Spleen (tissue), 11 donors: Measurements from ENCODE around the gene DAB1. TPM values are rescaled to one million over a fixed set of nuclear protein-coding genes. Genes with fewer than 3 reads are reported as not detected.

ENCODE experiments used
- DNase-seq: peaks from one replicate; pipeline ENCODE4 v3.0.0-alpha.2; 2020
- H3K27ac ChIP-seq, 8 donors: fragments of 200-600 bp; sonication (generic) in 7 of 8; 1 replicate in 4 of 8; 2 replicates in 4 of 8; pipeline versions ENCODE4 v1.5.0 to v1.8.0; 2016 to 2021; ENCODE audit warnings: inconsistent platforms in 4 of 8, mild to moderate bottlenecking in 4 of 8, moderate library complexity in 1 of 8
- H3K27me3 ChIP-seq, 7 donors: fragments of 200-600 bp; sonication (generic) in 6 of 7; replicated peaks in 1 of 7; 1 replicate in 4 of 7; 2 replicates in 3 of 7; pipeline versions ENCODE4 v1.5.0 to v1.8.0; 2016 to 2021; ENCODE audit warnings: inconsistent platforms in 3 of 7, mild to moderate bottlenecking in 1 of 7
- H3K36me3 ChIP-seq, 6 donors: fragments of 200-600 bp; sonication (generic) in 5 of 6; 1 replicate in 4 of 6; 2 replicates in 2 of 6; pipeline versions ENCODE4 v1.5.0 to v1.8.0; 2016 to 2021; ENCODE audit warnings: inconsistent platforms in 2 of 6
- H3K4me1 ChIP-seq, 6 donors: fragments of 200-600 bp; sonication (generic) in 5 of 6; 1 replicate in 3 of 6; 2 replicates in 3 of 6; pipeline versions ENCODE4 v1.5.0 to v1.8.0; 2016 to 2021; ENCODE audit warnings: inconsistent platforms in 3 of 6
- H3K4me3 ChIP-seq, 8 donors: fragments of 200-600 bp; sonication (generic) in 7 of 8; 1 replicate in 4 of 8; 2 replicates in 4 of 8; pipeline versions ENCODE4 v1.5.0 to v1.8.0; 2016 to 2021; ENCODE audit warnings: inconsistent platforms in 4 of 8, mild to moderate bottlenecking in 4 of 8, moderate library complexity in 2 of 8
- H3K9me3 ChIP-seq, 8 donors: fragments of 200-600 bp; sonication (generic) in 7 of 8; 1 replicate in 4 of 8; 2 replicates in 4 of 8; pipeline versions ENCODE4 v1.5.0 to v1.8.0; 2016 to 2021; ENCODE audit warnings: inconsistent platforms in 4 of 8
- CTCF ChIP-seq, 11 experiments: fragments of 200-600 bp in 7 of 11; fragments of 450-650 bp in 4 of 11; sonication (generic) in 4 of 11; IDR thresholded peaks in 8 of 11; conservative IDR thresholded peaks in 3 of 11; 1 replicate in 7 of 11; 2 replicates in 4 of 11; pipeline versions ENCODE4 v1.4.0 to v1.8.0; 2016 to 2021; ENCODE audit warnings: antibody characterized with exemption in 11 of 11, inconsistent platforms in 4 of 11, mild to moderate bottlenecking in 1 of 11
- POLR2A ChIP-seq, 3 donors: fragments of 450-650 bp; IDR thresholded peaks; one replicate each; pipeline ENCODE4 v1.5.1; 2017; ENCODE audit warnings: antibody characterized with exemption in 3 of 3, mild to moderate bottlenecking in 1 of 3
- POLR2AphosphoS5 ChIP-seq, 3 donors: sonication (generic); formaldehyde crosslinking; IDR thresholded peaks; one replicate each; pipeline ENCODE4 v1.5.1; 2017; ENCODE audit warnings: antibody characterized with exemption in 3 of 3
- WGBS, 5 donors: extraction: QIAGEN DNeasy Blood & Tissue Kit in 3 of 5; methylation state at CpG; one replicate each; pipeline versions ENCODE4 v1.1.5 to v1.1.7; 2013 to 2018; 5-methylcytosine and 5-hydroxymethylcytosine counted together
- intact Hi-C: fragments of 100-400 bp; cut with DNase I; formaldehyde crosslinking; loops from one replicate; pipeline ENCODE4 v1.15.0; 2023; ENCODE audit warnings: low total_unique reads
- polyA plus RNA-seq, 3 donors: library from polyadenylated mRNA; stranded (reverse); fragments of 200-250 nt; gene quantifications; one replicate each; pipeline ENCODE4 v1.2.1, GENCODE V29; 2013
- total RNA-seq, 7 donors: library from RNA; depleted of rRNA in 3 of 7; stranded (reverse); fragments of >200 nt in 3 of 7; fragmentation: NEBNext Ultra II Directional in 4 of 7; extraction: Animal tissue kit (Norgen Biotek cat#: 25700) in 4 of 7; gene quantifications; one replicate each; pipeline versions ENCODE4 v1.1.0 to v1.2.1, GENCODE V29; 2016 to 2021
- donor health status: healthy with polysubstance abuse.
- donor health status: DM: no; HTN: no; CAD: no; lungs with moderate emphysema.
- donor health status: DM: no; HTN: no; CAD: no.
- donor health status: Bipolar disorder and iron deficiency.
- donor health status: healthy.
- donor health status: DM: no; HTN: no; CAD: no.
- donor health status: DM: yes; HTN: yes; CAD: no.

Gene DAB1
- total and polyA plus RNA-seq, 10 donors = 0.03 to 0.70 (median 0.26) TPM; not detected in 1

DNA sequence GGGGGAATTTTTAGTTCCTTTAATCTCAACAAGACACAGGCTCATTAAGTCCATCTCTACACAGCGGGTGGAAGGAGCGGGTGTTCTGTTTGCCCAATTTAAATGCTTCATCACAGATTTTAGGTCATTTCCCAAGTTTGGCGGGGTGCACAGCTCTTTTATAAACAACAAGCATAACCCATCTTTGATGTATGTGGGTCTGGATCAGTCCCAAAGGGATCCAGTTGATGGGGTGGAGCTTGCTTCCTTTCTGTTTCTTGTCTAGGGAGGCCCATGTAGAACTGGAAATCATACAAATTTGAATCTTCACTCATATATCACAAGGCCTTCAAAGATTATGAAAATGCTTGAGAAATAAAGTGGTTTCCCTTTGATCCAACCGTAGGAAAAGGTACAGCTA, 317.6 kb downstream of the DAB1 start:
- 84 to 91% (median 85%) methylated on average over 4 of the region's 4 CpGs for WGBS, 5 donors
- DNase-seq = no peak
- TF ChIP-seq CTCF (IDR thresholded peaks at IDR 0.05 in 8 of 11, conservative IDR thresholded peaks at IDR 0.05 in 3 of 11) = no peak
- no peak for TF ChIP-seq POLR2AphosphoS5 (IDR thresholded peaks at IDR 0.05)
- no peak for TF ChIP-seq POLR2A (IDR thresholded peaks at IDR 0.05)

GRCh38 chr1:57102561-57103326, 321.1 kb downstream of the DAB1 start:
- intact Hi-C loops = no loop called here
- no peaks in the 10 kb centered on the region for H3K27me3 ChIP-seq
- no peak for TF ChIP-seq POLR2AphosphoS5 (IDR thresholded peaks at IDR 0.05)
- no peak for TF ChIP-seq CTCF (IDR thresholded peaks at IDR 0.05 in 8 of 11, conservative IDR thresholded peaks at IDR 0.05 in 3 of 11)
- no peak for TF ChIP-seq POLR2A (IDR thresholded peaks at IDR 0.05)
- no peaks in the 10 kb centered on the region for H3K4me1 ChIP-seq
- DNase-seq = no peak
- 66 to 76% (median 73%) methylated on average over 7 of the region's 7 CpGs for WGBS, 5 donors
- no peaks in the 10 kb centered on the region for H3K9me3 ChIP-seq
- H3K4me3 ChIP-seq = no peak overlapping the region
- no peak overlapping the region for H3K27ac ChIP-seq
- no peaks in the 10 kb centered on the region for H3K36me3 ChIP-seq

More for the DNA sequence above, 317.6 kb downstream of the DAB1 start:
- H3K27ac ChIP-seq = no peak overlapping the region
- intact Hi-C loops = no loop called here
- H3K9me3 ChIP-seq = no peaks in the 10 kb centered on the region
- no peaks in the 10 kb centered on the region for H3K36me3 ChIP-seq
- H3K27me3 ChIP-seq = no peaks in the 10 kb centered on the region
- H3K4me1 ChIP-seq = no peaks in the 10 kb centered on the region
- no peak overlapping the region for H3K4me3 ChIP-seq

DNA sequence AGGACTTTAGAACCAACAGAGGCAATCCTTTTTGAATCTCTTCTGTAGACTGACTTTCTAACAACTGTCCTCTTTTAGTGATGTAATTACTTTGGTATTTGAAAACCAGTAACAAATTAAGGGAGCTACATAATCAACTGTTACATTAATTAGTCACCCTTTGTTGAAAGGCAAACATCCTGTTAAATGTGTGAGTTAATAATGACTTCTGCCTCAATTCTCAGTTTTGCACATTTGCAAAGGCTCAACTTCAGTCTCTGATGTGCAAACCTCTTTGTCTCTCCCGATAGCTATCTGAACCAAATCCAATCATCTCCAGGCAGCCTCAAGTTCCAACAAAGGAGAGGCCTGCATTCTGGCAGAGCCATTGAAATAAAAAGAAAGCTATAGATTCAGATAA, 322.7 kb downstream of the DAB1 start:
- intact Hi-C loops = no loop called here
- H3K27me3 ChIP-seq = no peaks in the 10 kb centered on the region
- no peak overlapping the region for H3K27ac ChIP-seq
- WGBS, 5 donors = 80 to 89% (median 85%) methylated on average over 1 of the region's 1 CpG
- H3K4me3 ChIP-seq = no peak overlapping the region
- no peaks in the 10 kb centered on the region for H3K9me3 ChIP-seq
- TF ChIP-seq POLR2AphosphoS5 (IDR thresholded peaks at IDR 0.05) (no peak), POLR2A (IDR thresholded peaks at IDR 0.05) (no peak), CTCF (IDR thresholded peaks at IDR 0.05 in 8 of 11, conservative IDR thresholded peaks at IDR 0.05 in 3 of 11) (no peak)
- no peaks in the 10 kb centered on the region for H3K36me3 ChIP-seq
- DNase-seq = no peak
- no peaks in the 10 kb centered on the region for H3K4me1 ChIP-seq

GRCh38 chr1:57094749-57095148, 329.1 kb downstream of the DAB1 start:
- no peaks in the 10 kb centered on the region for H3K36me3 ChIP-seq
- no peak overlapping the region for H3K27ac ChIP-seq
- no peaks in the 10 kb centered on the region for H3K27me3 ChIP-seq
- intact Hi-C loops = no loop called here
- H3K4me1 ChIP-seq = no peaks in the 10 kb centered on the region
- no peak for TF ChIP-seq CTCF (IDR thresholded peaks at IDR 0.05 in 8 of 11, conservative IDR thresholded peaks at IDR 0.05 in 3 of 11)
- no peak for TF ChIP-seq POLR2A (IDR thresholded peaks at IDR 0.05)
- TF ChIP-seq POLR2AphosphoS5 (IDR thresholded peaks at IDR 0.05) = no peak
- no peak for DNase-seq
- H3K9me3 ChIP-seq = no peaks in the 10 kb centered on the region
- 84 to 97% (median 89%) methylated on average over 2 of the region's 2 CpGs for WGBS, 5 donors
- no peak overlapping the region for H3K4me3 ChIP-seq
